Astrocyte (in vitro differentiated cells and primary cell): ENCODE data around the gene ANO6.

ENCODE experiments used
- EZH2 ChIP-seq: IDR thresholded peaks from 2 replicates; pipeline ENCODE4 v1.6.1; 2012; ENCODE audit warnings: mild to moderate bottlenecking, low read length, inconsistent platforms; ENCODE audit not compliant: insufficient read depth
- TF ChIP-seq, protein P1 (sequence below): IDR thresholded peaks from 2 replicates; pipeline ENCODE4 v1.5.1; 2011; ENCODE audit warnings: low read depth, mild to moderate bottlenecking, inconsistent platforms, low read length, moderate library complexity; ENCODE audit not compliant: insufficient read depth

DNA sequence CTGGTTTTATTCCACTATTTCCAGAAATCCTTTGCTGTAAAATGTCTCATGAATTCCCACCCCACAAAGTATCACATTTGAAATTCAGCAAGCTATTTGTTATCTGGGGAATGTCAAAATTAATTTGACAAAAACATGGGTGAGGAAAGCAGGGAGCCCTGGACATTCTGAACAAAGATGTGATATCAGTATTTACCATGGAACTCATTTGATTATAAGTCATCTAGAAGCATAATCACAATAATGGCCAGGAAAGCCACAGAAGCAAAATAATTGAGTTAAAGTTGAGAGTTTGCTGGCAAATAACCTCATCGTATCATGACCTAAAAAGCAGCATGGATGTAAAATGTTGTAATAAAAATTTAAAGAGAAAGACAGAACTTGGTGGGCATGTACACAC lies 96.1 kb downstream of the ANO6 start:
- TF ChIP-seq, protein P1, sequence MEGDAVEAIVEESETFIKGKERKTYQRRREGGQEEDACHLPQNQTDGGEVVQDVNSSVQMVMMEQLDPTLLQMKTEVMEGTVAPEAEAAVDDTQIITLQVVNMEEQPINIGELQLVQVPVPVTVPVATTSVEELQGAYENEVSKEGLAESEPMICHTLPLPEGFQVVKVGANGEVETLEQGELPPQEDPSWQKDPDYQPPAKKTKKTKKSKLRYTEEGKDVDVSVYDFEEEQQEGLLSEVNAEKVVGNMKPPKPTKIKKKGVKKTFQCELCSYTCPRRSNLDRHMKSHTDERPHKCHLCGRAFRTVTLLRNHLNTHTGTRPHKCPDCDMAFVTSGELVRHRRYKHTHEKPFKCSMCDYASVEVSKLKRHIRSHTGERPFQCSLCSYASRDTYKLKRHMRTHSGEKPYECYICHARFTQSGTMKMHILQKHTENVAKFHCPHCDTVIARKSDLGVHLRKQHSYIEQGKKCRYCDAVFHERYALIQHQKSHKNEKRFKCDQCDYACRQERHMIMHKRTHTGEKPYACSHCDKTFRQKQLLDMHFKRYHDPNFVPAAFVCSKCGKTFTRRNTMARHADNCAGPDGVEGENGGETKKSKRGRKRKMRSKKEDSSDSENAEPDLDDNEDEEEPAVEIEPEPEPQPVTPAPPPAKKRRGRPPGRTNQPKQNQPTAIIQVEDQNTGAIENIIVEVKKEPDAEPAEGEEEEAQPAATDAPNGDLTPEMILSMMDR, result no peak
- TF ChIP-seq EZH2, result no peak
